HG02763 (cell line): ENCODE data around the gene PGR.

ENCODE experiments used
- ATAC-seq: cut with Tn5 transposase; IDR thresholded peaks from one replicate; pipeline ENCODE4 v1.9.1; 2021; ENCODE audit warnings: mild to moderate bottlenecking, moderate library complexity; ENCODE audit not compliant: unreplicated experiment

The PGR gene

GRCh38 chr11:101083335-101083734, 46.3 kb downstream of the PGR start:
- ATAC-seq: no peak

- no peak for ATAC-seq
Observed at GRCh38 chr11:101082813-101083212, 46.8 kb downstream of the PGR start.

- ATAC-seq: no peak
Observed at GRCh38 chr11:101063706-101064105, 65.9 kb downstream of the PGR start.

GRCh38 chr11:101061606-101062005, 68.0 kb downstream of the PGR start:
- no peak for ATAC-seq

- no peak for ATAC-seq
Observed at GRCh38 chr11:101059331-101059730, 70.3 kb downstream of the PGR start.

GRCh38 chr11:101053492-101053891, 76.1 kb downstream of the PGR start:
- no peak for ATAC-seq

GRCh38 chr11:101051677-101052076, 77.9 kb downstream of the PGR start:
- no peak for ATAC-seq

- no peak for ATAC-seq
Observed at GRCh38 chr11:101049813-101050212, 79.8 kb downstream of the PGR start.

- no peak for ATAC-seq
Observed at GRCh38 chr11:101049123-101049522, 80.5 kb downstream of the PGR start.

- no peak for ATAC-seq
Observed at GRCh38 chr11:101048479-101048878, 81.1 kb downstream of the PGR start.

GRCh38 chr11:101046947-101047346, 82.7 kb downstream of the PGR start:
- no peak for ATAC-seq

- no peak for ATAC-seq
Observed at GRCh38 chr11:101045415-101045814, 84.2 kb downstream of the PGR start.

- ATAC-seq: no peak
Observed at GRCh38 chr11:101043940-101044339, 85.7 kb downstream of the PGR start.

GRCh38 chr11:101035872-101036271, 93.7 kb downstream of the PGR start:
- ATAC-seq: no peak

- ATAC-seq: no peak
Observed at GRCh38 chr11:101034076-101034475, 95.5 kb downstream of the PGR start.

GRCh38 chr11:101032991-101033390, 96.6 kb downstream of the PGR start:
- ATAC-seq: no peak

GRCh38 chr11:101031713-101032112, 97.9 kb downstream of the PGR start:
- ATAC-seq: no peak

GRCh38 chr11:101030692-101031091, 98.9 kb downstream of the PGR start:
- ATAC-seq: no peak

GRCh38 chr11:101030015-101030414, 99.6 kb downstream of the PGR start:
- ATAC-seq: no peak

GRCh38 chr11:101028644-101029043, 101.0 kb downstream of the PGR start:
- ATAC-seq: no peak

- no peak for ATAC-seq
Observed at GRCh38 chr11:101022256-101022655, 107.4 kb downstream of the PGR start.

- no peak for ATAC-seq
Observed at GRCh38 chr11:101019870-101020269, 109.7 kb downstream of the PGR start.

- no peak for ATAC-seq
Observed at GRCh38 chr11:101014600-101015285, 114.9 kb downstream of the PGR start.
